ENCODE measurements around the gene DIPK2B. TPM values are rescaled to one million over a fixed set of nuclear protein-coding genes. Genes with fewer than 3 reads are reported as not detected.

Gene DIPK2B
- total RNA-seq, 6 donors from 2014 or later: 3.3 to 31.9 (median 8.6) TPM

DNA sequence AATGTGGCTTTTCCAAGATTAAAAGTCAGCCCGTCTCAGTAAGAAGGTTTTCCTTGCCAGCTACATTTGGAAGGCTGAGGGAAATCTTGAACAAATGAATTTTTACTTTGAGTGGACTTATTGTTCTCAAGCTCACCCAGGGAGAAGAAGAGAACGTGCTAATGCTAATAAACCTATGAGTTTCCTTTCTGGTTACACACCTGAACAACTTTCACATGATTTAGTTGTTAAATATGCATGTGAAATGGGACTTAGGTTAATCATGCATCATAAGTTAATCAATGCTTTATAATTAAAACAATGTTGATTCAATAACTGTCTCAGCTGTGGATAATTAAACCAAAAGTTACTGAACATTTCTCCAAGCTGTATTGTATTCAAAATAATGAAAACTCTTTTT, 33.9 kb downstream of the DIPK2B start:
- TF ChIP-seq POLR2AphosphoS5 (IDR thresholded peaks at IDR 0.05) (no peak), EP300 (IDR thresholded peaks at IDR 0.05) (no peak), POLR2A (IDR thresholded peaks at IDR 0.05) (no peak)
- TF ChIP-seq, protein P1, sequence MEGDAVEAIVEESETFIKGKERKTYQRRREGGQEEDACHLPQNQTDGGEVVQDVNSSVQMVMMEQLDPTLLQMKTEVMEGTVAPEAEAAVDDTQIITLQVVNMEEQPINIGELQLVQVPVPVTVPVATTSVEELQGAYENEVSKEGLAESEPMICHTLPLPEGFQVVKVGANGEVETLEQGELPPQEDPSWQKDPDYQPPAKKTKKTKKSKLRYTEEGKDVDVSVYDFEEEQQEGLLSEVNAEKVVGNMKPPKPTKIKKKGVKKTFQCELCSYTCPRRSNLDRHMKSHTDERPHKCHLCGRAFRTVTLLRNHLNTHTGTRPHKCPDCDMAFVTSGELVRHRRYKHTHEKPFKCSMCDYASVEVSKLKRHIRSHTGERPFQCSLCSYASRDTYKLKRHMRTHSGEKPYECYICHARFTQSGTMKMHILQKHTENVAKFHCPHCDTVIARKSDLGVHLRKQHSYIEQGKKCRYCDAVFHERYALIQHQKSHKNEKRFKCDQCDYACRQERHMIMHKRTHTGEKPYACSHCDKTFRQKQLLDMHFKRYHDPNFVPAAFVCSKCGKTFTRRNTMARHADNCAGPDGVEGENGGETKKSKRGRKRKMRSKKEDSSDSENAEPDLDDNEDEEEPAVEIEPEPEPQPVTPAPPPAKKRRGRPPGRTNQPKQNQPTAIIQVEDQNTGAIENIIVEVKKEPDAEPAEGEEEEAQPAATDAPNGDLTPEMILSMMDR (IDR thresholded peaks at IDR 0.05): no peak
- no peak overlapping the region for H3K4me3 ChIP-seq
- 57 to 79% methylated on average over 2 of the region's 2 CpGs for WGBS, 2 donors
- no peak for ATAC-seq (ENCODE audit: low FRiP score in 2 of 2)
- no peaks in the 10 kb centered on the region for H3K27me3 ChIP-seq
- no peaks in the 10 kb centered on the region for H3K36me3 ChIP-seq
- no peaks in the 10 kb centered on the region for H3K4me1 ChIP-seq
- no peaks in the 10 kb centered on the region for H3K9me3 ChIP-seq
- H3K27ac ChIP-seq: no peak overlapping the region
- DNase-seq: no peak

DNA sequence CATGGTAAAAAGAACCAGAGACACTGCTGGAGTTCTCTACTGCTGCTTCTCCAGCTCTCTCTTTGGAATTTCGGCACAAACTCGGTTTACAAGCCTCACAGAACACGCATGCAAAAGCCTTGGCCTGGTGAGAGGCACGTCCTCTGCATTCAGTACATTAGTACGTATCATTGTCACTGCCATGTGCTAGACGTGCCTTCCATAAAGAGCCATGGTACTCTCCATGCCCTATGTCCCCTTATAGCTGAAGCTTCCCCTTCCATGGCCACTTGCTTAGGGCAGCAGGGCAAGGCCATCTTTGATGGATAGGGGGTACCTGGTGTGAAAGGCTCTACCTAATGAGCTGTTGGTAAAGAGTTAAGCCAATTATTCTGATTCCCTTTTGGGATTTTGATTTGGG, 35.0 kb downstream of the DIPK2B start:
- Histone ChIP-seq H3K36me3 (no peaks in the 10 kb centered on the region), H3K27ac (no peak overlapping the region), H3K27me3 (no peaks in the 10 kb centered on the region), H3K4me1 (no peaks in the 10 kb centered on the region), H3K4me3 (no peak overlapping the region), H3K9me3 (peaks cover 0 to 7% (median 0%) of the 10 kb centered on the region in 4 donors)
- 81 to 93% methylated on average over 3 to 6 of the region's 6 CpGs for WGBS, 2 donors
- DNase-seq (no peak), ATAC-seq (ENCODE audit: low FRiP score in 2 of 2) (no peak)
- TF ChIP-seq EP300 (IDR thresholded peaks at IDR 0.05) (no peak), POLR2A (IDR thresholded peaks at IDR 0.05) (no peak), POLR2AphosphoS5 (IDR thresholded peaks at IDR 0.05) (no peak)
- TF ChIP-seq, protein P1 (IDR thresholded peaks at IDR 0.05): no peak

DNA sequence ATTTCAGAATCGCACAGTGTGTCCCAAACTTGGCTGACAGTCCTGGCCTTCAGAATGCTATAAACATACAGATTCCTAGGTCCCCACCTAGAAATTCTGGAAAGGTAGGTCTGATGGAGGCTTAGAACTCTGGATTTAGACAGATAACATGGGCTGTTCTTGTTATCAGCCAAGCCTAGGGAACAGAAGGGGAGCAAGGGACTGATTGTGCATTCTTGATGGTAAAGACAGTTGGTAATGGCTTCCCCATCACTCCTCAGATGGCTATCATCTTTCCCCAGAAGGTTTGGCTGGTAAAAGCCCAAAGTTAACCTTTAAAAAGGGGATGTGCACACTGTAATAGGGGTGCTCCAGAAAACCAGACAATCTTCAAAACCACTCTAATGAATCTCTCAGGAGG, 35.7 kb downstream of the DIPK2B start:
- TF ChIP-seq EP300 (IDR thresholded peaks at IDR 0.05) (no peak), POLR2A (IDR thresholded peaks at IDR 0.05) (no peak), POLR2AphosphoS5 (IDR thresholded peaks at IDR 0.05) (no peak)
- TF ChIP-seq, protein P1 (IDR thresholded peaks at IDR 0.05): no peak
- H3K36me3 ChIP-seq: no peaks in the 10 kb centered on the region
- H3K4me1 ChIP-seq: no peaks in the 10 kb centered on the region
- no peak overlapping the region for H3K27ac ChIP-seq
- no peaks in the 10 kb centered on the region for H3K27me3 ChIP-seq
- WGBS, 2 donors: 94% methylated on average over 1 of the region's 1 CpG; no CpG with 5 or more reads in 1 of the 2 donors
- H3K9me3 ChIP-seq: peaks cover 0 to 11% (median 0%) of the 10 kb centered on the region in 4 donors
- DNase-seq: no peak
- H3K4me3 ChIP-seq: no peak overlapping the region
- ATAC-seq (ENCODE audit: low FRiP score in 2 of 2): no peak

DNA sequence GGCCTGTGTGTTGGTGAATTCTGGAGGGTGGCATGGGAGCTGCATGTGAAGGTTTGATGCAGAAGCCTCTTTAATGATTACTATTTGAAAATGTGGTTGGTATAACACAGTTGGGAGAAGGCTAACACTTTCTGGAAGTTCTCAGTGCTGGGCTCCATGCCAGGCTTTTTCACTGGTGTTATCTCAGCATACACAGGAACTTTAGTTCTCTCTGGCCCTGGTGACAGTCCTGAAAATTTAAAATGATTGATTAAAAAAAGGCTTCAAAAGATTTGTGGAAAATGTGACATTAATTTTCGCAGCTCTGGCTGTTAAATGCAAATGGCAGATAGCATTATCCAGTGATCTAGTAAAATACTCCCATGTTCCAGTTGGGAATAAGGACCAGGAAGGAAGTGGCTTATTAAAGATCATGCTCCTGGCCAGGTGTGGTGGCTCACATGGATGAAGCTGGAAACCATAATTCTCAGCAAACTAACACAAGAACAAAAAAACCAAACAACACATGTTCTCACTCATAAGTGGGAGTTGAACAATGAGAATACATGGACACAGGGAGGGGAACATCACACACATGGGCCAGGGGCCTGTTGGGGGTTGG, 36.6 kb downstream of the DIPK2B start:
- TF ChIP-seq, protein P1 (IDR thresholded peaks at IDR 0.05): no peak
- no peak for TF ChIP-seq EP300 (IDR thresholded peaks at IDR 0.05)
- no peak for TF ChIP-seq POLR2AphosphoS5 (IDR thresholded peaks at IDR 0.05)
- TF ChIP-seq POLR2A (IDR thresholded peaks at IDR 0.05): no peak
- no peak overlapping the region for H3K4me3 ChIP-seq
- H3K9me3 ChIP-seq: peaks cover 0 to 11% (median 0%) of the 10 kb centered on the region in 4 donors
- no peak for DNase-seq
- H3K27me3 ChIP-seq: no peaks in the 10 kb centered on the region
- ATAC-seq (ENCODE audit: low FRiP score in 2 of 2): no peak
- no peak overlapping the region for H3K27ac ChIP-seq
- 59 to 60% methylated on average over 1 of the region's 1 CpG for WGBS, 2 donors
- H3K4me1 ChIP-seq: no peaks in the 10 kb centered on the region
- H3K36me3 ChIP-seq: no peaks in the 10 kb centered on the region

DNA sequence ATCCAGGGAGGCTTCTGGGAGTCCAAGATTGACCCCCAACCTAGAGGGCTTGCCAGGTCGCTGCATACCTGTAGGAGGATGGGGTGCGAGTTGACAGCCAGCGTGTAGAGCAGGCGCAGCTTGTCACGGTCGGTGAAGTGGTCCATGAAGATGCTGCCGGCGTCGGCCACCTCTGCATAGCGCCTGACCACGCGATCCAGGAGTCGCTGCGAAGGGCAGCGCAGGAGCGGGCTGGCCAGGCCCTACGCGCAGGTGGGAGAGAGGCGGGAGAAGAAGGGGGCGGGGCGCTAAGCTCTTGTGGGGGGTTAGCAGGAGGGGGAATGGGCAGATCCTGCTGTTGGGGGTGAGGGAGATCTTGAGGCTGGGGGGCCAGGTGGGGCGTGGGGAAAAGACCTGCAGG, 43.0 kb downstream of the DIPK2B start:
- H3K9me3 ChIP-seq: peaks cover 0 to 11% (median 0%) of the 10 kb centered on the region in 4 donors
- H3K36me3 ChIP-seq: no peaks in the 10 kb centered on the region
- TF ChIP-seq, protein P1 (IDR thresholded peaks at IDR 0.05): no peak
- TF ChIP-seq EP300 (IDR thresholded peaks at IDR 0.05) (no peak), POLR2A (IDR thresholded peaks at IDR 0.05) (no peak), POLR2AphosphoS5 (IDR thresholded peaks at IDR 0.05) (no peak)
- no peak overlapping the region for H3K4me3 ChIP-seq
- ATAC-seq (ENCODE audit: low FRiP score in 2 of 2) (no peak), DNase-seq (no peak)
- no peaks in the 10 kb centered on the region for H3K4me1 ChIP-seq
- no peak overlapping the region for H3K27ac ChIP-seq
- no peaks in the 10 kb centered on the region for H3K27me3 ChIP-seq
- 84 to 89% methylated on average over 9 to 21 of the region's 22 CpGs for WGBS, 2 donors

Data from upper lobe of left lung (tissue), 6 donors.